ENCODE data around the gene UBTD2. TPM values are rescaled to one million over a fixed set of nuclear protein-coding genes. Genes with fewer than 3 reads are reported as not detected.

UBTD2 gene
- total RNA-seq, 1 donor: 28.4 TPM

GRCh38 chr5:172160506-172160905 lies 123.1 kb downstream of the UBTD2 start:
- no peak overlapping the region for H3K4me3 ChIP-seq (ENCODE audit: low read depth, low read length)
- no peak for DNase-seq (ENCODE audit: low read depth)
- no peak for TF ChIP-seq CTCF (IDR thresholded peaks at IDR 0.05; ENCODE audit: insufficient read depth, low read length)

Small RNAs within 50 kb of the gene (small RNA-seq; reads per million reads assigned to genes)
- gene RF00191: not detected

Other genes with a start within 250 kb of the UBTD2 start
- 16.0 and 17.0 TPM in 2 replicates for gene STK10, start 95.5 kb downstream of the UBTD2 start, total RNA-seq (ENCODE audit: low replicate concordance)
- gene EFCAB9, start 89.6 kb downstream of the UBTD2 start, total RNA-seq (ENCODE audit: low replicate concordance): not detected in 2 replicates
- gene SH3PXD2B, start 170.8 kb upstream of the UBTD2 start, total RNA-seq (ENCODE audit: low replicate concordance): 25.3 and 46.7 TPM in 2 replicates

All from fibroblast of the aortic adventitia (primary cell).